Testis (tissue), 2 donors: ENCODE data around the gene PARM1.

Experiments used
- CTCF ChIP-seq, 3 experiments: fragments of 450-650 bp in 2 of 3; fragments of 200-600 bp in 1 of 3; sonication (generic) in 1 of 3; IDR thresholded peaks; one replicate each; pipeline ENCODE4 v1.5.1; 2016 to 2019; ENCODE audit warnings: antibody characterized with exemption in 3 of 3, mild to moderate bottlenecking in 2 of 3, moderate library complexity in 1 of 3
- POLR2A ChIP-seq: fragments of 450-650 bp; IDR thresholded peaks from one replicate; pipeline ENCODE4 v1.6.1; 2017; ENCODE audit warnings: antibody characterized with exemption, mild to moderate bottlenecking, moderate library complexity

GRCh38 chr4:75063433-75063832, 130.5 kb downstream of the PARM1 start:
- no peak for TF ChIP-seq POLR2A
- no peak for TF ChIP-seq CTCF (IDR thresholded peaks at IDR 0.05)
